Panc1 (cell line): ENCODE results near the gene WDFY2. TPM values are rescaled to one million over a fixed set of nuclear protein-coding genes. Genes with fewer than 3 reads are reported as not detected.

ENCODE experiments used
- ATAC-seq: fragments of 200-7000 bp; cut with Tn5 transposase; 2 replicates; pipeline ENCODE4 v1.9.1; 2020; ENCODE audit warnings: mild to moderate bottlenecking, moderate library complexity
- BruUV-seq: library from RNA; stranded (reverse); fragments of 400-500 nt; replicated peaks from 2 replicates; lab custom pipeline; 2021; lab: Mats Ljungman, UMichigan
- CTCF ChIA-PET: fragments of 300-600 bp; sonication (Branson Sonifier 250); formaldehyde crosslinking; loops from one replicate; lab custom pipeline; 2022; ENCODE audit warnings: antibody characterized with exemption; lab: Charles Lee
- POLR2A ChIA-PET: fragments of 300-600 bp; sonication (Branson Sonifier 250); formaldehyde crosslinking; loops from one replicate; lab custom pipeline; 2022; ENCODE audit warnings: antibody characterized with exemption; lab: Charles Lee
- DNase-seq: peaks from one replicate; pipeline ENCODE4 v3.0.0-alpha.2; 2010; ENCODE audit warnings: low read depth, low spot score
- H3K27ac ChIP-seq: 2 replicates; pipeline ENCODE4 v1.5.1; 2011; ENCODE audit warnings: mild to moderate bottlenecking, low read length, inconsistent platforms
- H3K27me3 ChIP-seq: fragments of 200-500 bp; sonication (Bioruptor generic); 2 replicates; pipeline ENCODE4 v1.6.0; 2014; ENCODE audit warnings: low read length, inconsistent platforms; ENCODE audit not compliant: control insufficient read depth, insufficient read depth
- H3K36me3 ChIP-seq: fragments of 200-500 bp; sonication (Bioruptor generic); 2 replicates; pipeline ENCODE4 v1.5.1; 2014; ENCODE audit warnings: inconsistent platforms, mild to moderate bottlenecking, low read length, moderate library complexity; ENCODE audit not compliant: control insufficient read depth, insufficient read depth
- H3K4me1 ChIP-seq: 2 replicates; pipeline ENCODE4 v1.5.1; 2011; ENCODE audit warnings: inconsistent platforms, mild to moderate bottlenecking, low read length, moderate library complexity; ENCODE audit not compliant: control insufficient read depth, insufficient read depth
- H3K4me3 ChIP-seq, 2 experiments: 2 replicates each; pipeline ENCODE4 v1.5.1; 2011 to 2012; ENCODE audit warnings: low read depth in 2 of 2, low read length in 2 of 2, mild to moderate bottlenecking in 2 of 2, inconsistent platforms in 1 of 2, moderate library complexity in 1 of 2
- H3K9me3 ChIP-seq: fragments of 200-500 bp; sonication (Bioruptor generic); 2 replicates; pipeline ENCODE4 v1.5.1; 2014; ENCODE audit warnings: low read depth, mild to moderate bottlenecking, inconsistent platforms, low read length, moderate library complexity; ENCODE audit not compliant: control insufficient read depth, insufficient read depth
- CTCF ChIP-seq: fragments of 450-650 bp; IDR thresholded peaks from 2 replicates; pipeline ENCODE4 v1.5.1; 2017; ENCODE audit warnings: mild to moderate bottlenecking
- POLR2AphosphoS5 ChIP-seq: IDR thresholded peaks from 2 replicates; pipeline ENCODE4 v1.6.1; 2012; ENCODE audit warnings: mild to moderate bottlenecking, low read depth, low read length, moderate library complexity
- REST ChIP-seq, 2 experiments: IDR thresholded peaks; 2 replicates each; pipeline ENCODE4 v1.6.1; 2011 to 2012; ENCODE audit warnings: low read depth in 2 of 2, control low read depth in 1 of 2, low read length in 1 of 2, mild to moderate bottlenecking in 1 of 2, moderate library complexity in 1 of 2; ENCODE audit not compliant: insufficient read depth in 1 of 2
- SIN3A ChIP-seq: IDR thresholded peaks from 2 replicates; pipeline ENCODE4 v1.6.1; 2012; ENCODE audit warnings: low read depth, mild to moderate bottlenecking, low read length, moderate library complexity, borderline replicate concordance; ENCODE audit not compliant: insufficient read depth
- TCF7L2 ChIP-seq: IDR thresholded peaks from 2 replicates; pipeline ENCODE4 v1.6.1; 2011; ENCODE audit warnings: mild to moderate bottlenecking, low read depth, low read length, inconsistent platforms
- in situ Hi-C: cut with HindIII; loops from 2 replicates; pipeline ENCODE4 v1.10.0; 2016; ENCODE audit warnings: low sequenced_read_pairs, low pct_unique_long_range_greater_than_20kb
- intact Hi-C: fragments of 100-400 bp; cut with micrococcal nuclease; formaldehyde crosslinking; loops from one replicate; pipeline ENCODE4 v1.10.0; 2022; ENCODE audit not compliant: unreplicated experiment
- total RNA-seq: library from RNA; stranded (reverse); gene quantifications from one replicate; pipeline ENCODE4 v1.2.1, GENCODE V29; 2021; ENCODE audit not compliant: unreplicated experiment

WDFY2 gene
- total RNA-seq, 1 experiment from 2014 or later, result 7.8 TPM

- in situ Hi-C loops, result no loop called here
- BruUV-seq, result no TSS peak
- intact Hi-C loops, result loop anchor here (5.0 kb wide), 1 partner anchor 351 kb away; no protein-coding TSS in a partner anchor
- Histone ChIP-seq H3K9me3 (no peaks in the 10 kb centered on the region), H3K4me1 (peaks cover 12% of the 10 kb centered on the region), H3K27ac (no peak overlapping the region), H3K27me3 (no peaks in the 10 kb centered on the region), H3K4me3 (no peak overlapping the region), H3K36me3 (no peaks in the 10 kb centered on the region)
- no peak for DNase-seq
- ATAC-seq, result peak; percentile 85
- ChIA-PET CTCF (interaction anchor here (0.6 to 1.6 kb wide), 5 partner anchors 126 to 675 kb away, joined by 3 to 7 read pairs (median 5); no protein-coding TSS in a partner anchor), POLR2A (interaction anchor here (0.8 kb wide), 1 partner anchor 345 kb away, joined by 3 read pairs; the partner anchor contains the start of gene INTS6)
- TF ChIP-seq CTCF (peak; percentile 71), TCF7L2 (no peak)
These were observed 213.6 kb downstream of the WDFY2 start for GRCh38 chr13:51797664-51798488.

GRCh38 chr13:51799261-51799660 lies 215.0 kb downstream of the WDFY2 start:
- CTCF ChIA-PET, result no interaction called here
- ATAC-seq (no peak), DNase-seq (no peak)
- Histone ChIP-seq H3K4me3 (no peak overlapping the region), H3K36me3 (no peaks in the 10 kb centered on the region; the same call in 1 of the 2 replicates), H3K27ac (no peak overlapping the region), H3K4me1 (peaks cover 16% of the 10 kb centered on the region), H3K27me3 (no peaks in the 10 kb centered on the region), H3K9me3 (no peaks in the 10 kb centered on the region)
- POLR2A ChIA-PET, result no interaction called here
- in situ Hi-C loops (no loop called here), intact Hi-C loops (loop anchor here (5.0 kb wide), 1 partner anchor 352 kb away; no protein-coding TSS in a partner anchor)
- TF ChIP-seq REST (IDR thresholded peaks at IDR 0.05; ENCODE audit: insufficient read depth in 1 of 2, low read depth in 2 of 2, low read length in 1 of 2) (no peak), TCF7L2 (no peak), POLR2AphosphoS5 (no peak), SIN3A (no peak), CTCF (no peak)
- no TSS peak for BruUV-seq
